ENCODE data around the gene CDHR2.

The CDHR2 gene

DNA sequence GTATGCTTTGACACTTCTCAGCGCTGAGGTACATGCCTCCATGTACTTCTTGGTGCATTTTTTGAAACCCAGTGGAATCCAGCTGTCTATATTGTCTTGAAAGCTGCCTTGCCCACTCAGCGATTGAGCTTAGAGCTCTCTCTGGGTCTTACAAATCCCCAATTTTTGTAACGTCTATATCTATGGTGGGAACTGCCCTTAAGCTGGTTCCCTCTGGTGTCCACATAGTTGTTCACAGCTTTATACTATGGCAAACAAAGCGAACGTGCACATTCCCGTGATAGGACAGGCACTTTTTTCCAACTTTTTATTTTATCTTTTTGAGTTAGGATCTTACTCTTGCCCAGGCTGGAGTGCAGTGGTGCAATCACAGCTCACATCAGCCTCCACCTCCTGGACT is 20.9 kb downstream of the CDHR2 start (continued):
- TF ChIP-seq, protein P1, sequence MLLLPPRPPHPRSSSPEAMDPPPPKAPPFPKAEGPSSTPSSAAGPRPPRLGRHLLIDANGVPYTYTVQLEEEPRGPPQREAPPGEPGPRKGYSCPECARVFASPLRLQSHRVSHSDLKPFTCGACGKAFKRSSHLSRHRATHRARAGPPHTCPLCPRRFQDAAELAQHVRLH (tag by site-specific recombination; IDR thresholded peaks at IDR 0.05): no peak
- TF ChIP-seq ZNF670 (tag by site-specific recombination; IDR thresholded peaks at IDR 0.05; ENCODE audit: low read depth) (no peak), ZFHX2 (tag by site-specific recombination; conservative IDR thresholded peaks at IDR 0.05) (no peak), ZNF350 (tag by site-specific recombination; IDR thresholded peaks at IDR 0.05) (no peak), ZFP37 (tag by site-specific recombination; IDR thresholded peaks at IDR 0.05) (no peak), ZBTB7A (tag by site-specific recombination; IDR thresholded peaks at IDR 0.05; ENCODE audit: low read depth) (no peak)

DNA sequence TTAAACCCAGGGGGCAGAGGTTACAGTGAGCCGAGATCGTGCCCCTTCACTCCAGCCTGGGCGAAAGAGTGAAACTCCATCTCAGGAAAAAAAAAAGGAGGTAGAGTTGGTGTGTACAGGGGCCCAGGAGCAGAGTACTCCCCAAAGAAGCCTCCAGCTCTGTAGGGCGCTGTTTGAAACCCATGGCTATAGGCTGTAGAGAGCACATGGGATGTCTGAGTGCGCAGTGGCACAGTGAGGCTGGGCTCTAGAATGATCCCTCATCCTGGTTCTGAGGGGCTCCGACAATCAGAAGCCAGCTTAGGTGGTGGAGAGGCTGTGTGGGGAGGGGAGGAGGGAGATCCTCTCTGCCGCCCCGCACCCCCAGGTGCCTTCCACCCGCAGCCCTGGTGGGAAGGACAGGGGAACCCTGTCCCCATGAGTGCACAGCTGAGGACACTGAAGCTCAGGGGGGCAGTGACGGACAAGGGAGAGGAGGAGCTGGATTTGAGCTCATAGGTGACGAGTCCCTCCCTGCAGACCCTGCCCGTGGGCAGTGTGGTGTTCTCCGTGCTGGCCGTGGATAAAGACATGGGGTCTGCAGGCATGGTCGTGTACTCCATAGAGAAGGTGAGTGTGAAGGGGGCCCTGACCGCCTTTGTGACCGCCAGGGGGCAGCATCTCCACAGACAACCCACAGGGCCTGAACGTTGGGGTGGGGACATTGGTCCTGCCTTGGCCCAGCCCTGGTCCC is 24.6 kb downstream of the CDHR2 start:
- H3K4me1 ChIP-seq (ENCODE audit: control insufficient read depth, insufficient read depth, low read length): no peaks in the 10 kb centered on the region
- no peak overlapping the region for H3K4me3 ChIP-seq (ENCODE audit: low read depth, low read length)
- no peaks in the 10 kb centered on the region for H3K36me3 ChIP-seq (ENCODE audit: control insufficient read depth in 2 of 2, insufficient read depth in 1 of 2, low read length in 2 of 2)
- H3K9me3 ChIP-seq (ENCODE audit: control insufficient read depth, insufficient read depth, low read depth, low read length): no peaks in the 10 kb centered on the region
- no peak overlapping the region for H3K27ac ChIP-seq (ENCODE audit: extremely low read depth, low read depth, low read length)
- CTCF ChIA-PET: interaction anchor here (0.6 to 2.4 kb wide), 27 partner anchors 10 to 539 kb away, joined by 3 to 18 read pairs (median 4); partner anchors contain the start of genes EIF4E1B, SNCB and TSPAN17
- POLR2A ChIA-PET: interaction anchor here (1.6 kb wide), 1 partner anchor 36 kb away, joined by 6 read pairs; the partner anchor contains the start of gene RNF44
- TF ChIP-seq ZNF629 (tag by site-specific recombination; IDR thresholded peaks at IDR 0.05) (0 out of 2 replicates have a peak, but pooled peaks have one; percentile 11), ZBTB20 (tag by site-specific recombination; IDR thresholded peaks at IDR 0.05) (peak; percentile 27; the same call in 1 of the 2 replicates), ZNF132 (tag by site-specific recombination; IDR thresholded peaks at IDR 0.05; ENCODE audit: borderline replicate concordance) (no peak), ZNF175 (tag by site-specific recombination; IDR thresholded peaks at IDR 0.05) (no peak), ZBTB48 (tag by site-specific recombination; IDR thresholded peaks at IDR 0.05) (0 out of 2 replicates have a peak, but pooled peaks have one; percentile 37), ZNF658 (tag by site-specific recombination; IDR thresholded peaks at IDR 0.05) (no peak), ZEB2 (tag by site-specific recombination; IDR thresholded peaks at IDR 0.05) (0 out of 2 replicates have a peak, but pooled peaks have one; percentile 21), ZNF654 (tag by site-specific recombination; IDR thresholded peaks at IDR 0.05; ENCODE audit: low read depth) (peak; percentile 61), ZNF2 (tag by site-specific recombination; IDR thresholded peaks at IDR 0.05) (0 out of 2 replicates have a peak, but pooled peaks have one; percentile 41), GLI4 (tag by site-specific recombination; IDR thresholded peaks at IDR 0.05) (0 out of 2 replicates have a peak, but pooled peaks have one; percentile 15)
- TF ChIP-seq, protein P2, sequence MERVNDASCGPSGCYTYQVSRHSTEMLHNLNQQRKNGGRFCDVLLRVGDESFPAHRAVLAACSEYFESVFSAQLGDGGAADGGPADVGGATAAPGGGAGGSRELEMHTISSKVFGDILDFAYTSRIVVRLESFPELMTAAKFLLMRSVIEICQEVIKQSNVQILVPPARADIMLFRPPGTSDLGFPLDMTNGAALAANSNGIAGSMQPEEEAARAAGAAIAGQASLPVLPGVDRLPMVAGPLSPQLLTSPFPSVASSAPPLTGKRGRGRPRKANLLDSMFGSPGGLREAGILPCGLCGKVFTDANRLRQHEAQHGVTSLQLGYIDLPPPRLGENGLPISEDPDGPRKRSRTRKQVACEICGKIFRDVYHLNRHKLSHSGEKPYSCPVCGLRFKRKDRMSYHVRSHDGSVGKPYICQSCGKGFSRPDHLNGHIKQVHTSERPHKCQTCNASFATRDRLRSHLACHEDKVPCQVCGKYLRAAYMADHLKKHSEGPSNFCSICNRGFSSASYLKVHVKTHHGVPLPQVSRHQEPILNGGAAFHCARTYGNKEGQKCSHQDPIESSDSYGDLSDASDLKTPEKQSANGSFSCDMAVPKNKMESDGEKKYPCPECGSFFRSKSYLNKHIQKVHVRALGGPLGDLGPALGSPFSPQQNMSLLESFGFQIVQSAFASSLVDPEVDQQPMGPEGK (tag by site-specific recombination; IDR thresholded peaks at IDR 0.05): peak; percentile 39
- TF ChIP-seq, protein P3, sequence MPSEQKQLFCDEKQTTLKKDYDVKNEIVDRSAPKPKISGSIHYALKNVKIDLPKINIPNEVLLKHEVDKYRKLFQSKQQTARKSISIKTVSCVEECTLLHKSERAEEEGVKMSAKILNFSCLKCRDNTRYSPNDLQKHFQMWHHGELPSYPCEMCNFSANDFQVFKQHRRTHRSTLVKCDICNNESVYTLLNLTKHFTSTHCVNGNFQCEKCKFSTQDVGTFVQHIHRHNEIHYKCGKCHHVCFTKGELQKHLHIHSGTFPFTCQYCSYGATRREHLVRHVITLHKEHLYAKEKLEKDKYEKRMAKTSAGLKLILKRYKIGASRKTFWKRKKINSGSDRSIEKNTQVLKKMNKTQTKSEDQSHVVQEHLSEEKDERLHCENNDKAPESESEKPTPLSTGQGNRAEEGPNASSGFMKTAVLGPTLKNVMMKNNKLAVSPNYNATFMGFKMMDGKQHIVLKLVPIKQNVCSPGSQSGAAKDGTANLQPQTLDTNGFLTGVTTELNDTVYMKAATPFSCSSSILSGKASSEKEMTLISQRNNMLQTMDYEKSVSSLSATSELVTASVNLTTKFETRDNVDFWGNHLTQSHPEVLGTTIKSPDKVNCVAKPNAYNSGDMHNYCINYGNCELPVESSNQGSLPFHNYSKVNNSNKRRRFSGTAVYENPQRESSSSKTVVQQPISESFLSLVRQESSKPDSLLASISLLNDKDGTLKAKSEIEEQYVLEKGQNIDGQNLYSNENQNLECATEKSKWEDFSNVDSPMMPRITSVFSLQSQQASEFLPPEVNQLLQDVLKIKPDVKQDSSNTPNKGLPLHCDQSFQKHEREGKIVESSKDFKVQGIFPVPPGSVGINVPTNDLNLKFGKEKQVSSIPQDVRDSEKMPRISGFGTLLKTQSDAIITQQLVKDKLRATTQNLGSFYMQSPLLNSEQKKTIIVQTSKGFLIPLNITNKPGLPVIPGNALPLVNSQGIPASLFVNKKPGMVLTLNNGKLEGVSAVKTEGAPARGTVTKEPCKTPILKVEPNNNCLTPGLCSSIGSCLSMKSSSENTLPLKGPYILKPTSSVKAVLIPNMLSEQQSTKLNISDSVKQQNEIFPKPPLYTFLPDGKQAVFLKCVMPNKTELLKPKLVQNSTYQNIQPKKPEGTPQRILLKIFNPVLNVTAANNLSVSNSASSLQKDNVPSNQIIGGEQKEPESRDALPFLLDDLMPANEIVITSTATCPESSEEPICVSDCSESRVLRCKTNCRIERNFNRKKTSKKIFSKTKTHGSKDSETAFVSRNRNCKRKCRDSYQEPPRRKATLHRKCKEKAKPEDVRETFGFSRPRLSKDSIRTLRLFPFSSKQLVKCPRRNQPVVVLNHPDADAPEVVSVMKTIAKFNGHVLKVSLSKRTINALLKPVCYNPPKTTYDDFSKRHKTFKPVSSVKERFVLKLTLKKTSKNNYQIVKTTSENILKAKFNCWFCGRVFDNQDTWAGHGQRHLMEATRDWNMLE (tag by site-specific recombination; conservative IDR thresholded peaks at IDR 0.05; ENCODE audit: low read depth): no peak
- TF ChIP-seq, protein P4, sequence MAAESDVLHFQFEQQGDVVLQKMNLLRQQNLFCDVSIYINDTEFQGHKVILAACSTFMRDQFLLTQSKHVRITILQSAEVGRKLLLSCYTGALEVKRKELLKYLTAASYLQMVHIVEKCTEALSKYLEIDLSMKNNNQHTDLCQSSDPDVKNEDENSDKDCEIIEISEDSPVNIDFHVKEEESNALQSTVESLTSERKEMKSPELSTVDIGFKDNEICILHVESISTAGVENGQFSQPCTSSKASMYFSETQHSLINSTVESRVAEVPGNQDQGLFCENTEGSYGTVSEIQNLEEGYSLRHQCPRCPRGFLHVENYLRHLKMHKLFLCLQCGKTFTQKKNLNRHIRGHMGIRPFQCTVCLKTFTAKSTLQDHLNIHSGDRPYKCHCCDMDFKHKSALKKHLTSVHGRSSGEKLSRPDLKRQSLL (tag by site-specific recombination; IDR thresholded peaks at IDR 0.05): no peak
- TF ChIP-seq, protein P5, sequence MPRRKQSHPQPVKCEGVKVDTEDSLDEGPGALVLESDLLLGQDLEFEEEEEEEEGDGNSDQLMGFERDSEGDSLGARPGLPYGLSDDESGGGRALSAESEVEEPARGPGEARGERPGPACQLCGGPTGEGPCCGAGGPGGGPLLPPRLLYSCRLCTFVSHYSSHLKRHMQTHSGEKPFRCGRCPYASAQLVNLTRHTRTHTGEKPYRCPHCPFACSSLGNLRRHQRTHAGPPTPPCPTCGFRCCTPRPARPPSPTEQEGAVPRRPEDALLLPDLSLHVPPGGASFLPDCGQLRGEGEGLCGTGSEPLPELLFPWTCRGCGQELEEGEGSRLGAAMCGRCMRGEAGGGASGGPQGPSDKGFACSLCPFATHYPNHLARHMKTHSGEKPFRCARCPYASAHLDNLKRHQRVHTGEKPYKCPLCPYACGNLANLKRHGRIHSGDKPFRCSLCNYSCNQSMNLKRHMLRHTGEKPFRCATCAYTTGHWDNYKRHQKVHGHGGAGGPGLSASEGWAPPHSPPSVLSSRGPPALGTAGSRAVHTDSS (tag by site-specific recombination; IDR thresholded peaks at IDR 0.05): no peak
- TF ChIP-seq, protein P6, sequence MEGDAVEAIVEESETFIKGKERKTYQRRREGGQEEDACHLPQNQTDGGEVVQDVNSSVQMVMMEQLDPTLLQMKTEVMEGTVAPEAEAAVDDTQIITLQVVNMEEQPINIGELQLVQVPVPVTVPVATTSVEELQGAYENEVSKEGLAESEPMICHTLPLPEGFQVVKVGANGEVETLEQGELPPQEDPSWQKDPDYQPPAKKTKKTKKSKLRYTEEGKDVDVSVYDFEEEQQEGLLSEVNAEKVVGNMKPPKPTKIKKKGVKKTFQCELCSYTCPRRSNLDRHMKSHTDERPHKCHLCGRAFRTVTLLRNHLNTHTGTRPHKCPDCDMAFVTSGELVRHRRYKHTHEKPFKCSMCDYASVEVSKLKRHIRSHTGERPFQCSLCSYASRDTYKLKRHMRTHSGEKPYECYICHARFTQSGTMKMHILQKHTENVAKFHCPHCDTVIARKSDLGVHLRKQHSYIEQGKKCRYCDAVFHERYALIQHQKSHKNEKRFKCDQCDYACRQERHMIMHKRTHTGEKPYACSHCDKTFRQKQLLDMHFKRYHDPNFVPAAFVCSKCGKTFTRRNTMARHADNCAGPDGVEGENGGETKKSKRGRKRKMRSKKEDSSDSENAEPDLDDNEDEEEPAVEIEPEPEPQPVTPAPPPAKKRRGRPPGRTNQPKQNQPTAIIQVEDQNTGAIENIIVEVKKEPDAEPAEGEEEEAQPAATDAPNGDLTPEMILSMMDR (tag by site-specific recombination; IDR thresholded peaks at IDR 0.05): peak; percentile 82
- TF ChIP-seq, protein P7, sequence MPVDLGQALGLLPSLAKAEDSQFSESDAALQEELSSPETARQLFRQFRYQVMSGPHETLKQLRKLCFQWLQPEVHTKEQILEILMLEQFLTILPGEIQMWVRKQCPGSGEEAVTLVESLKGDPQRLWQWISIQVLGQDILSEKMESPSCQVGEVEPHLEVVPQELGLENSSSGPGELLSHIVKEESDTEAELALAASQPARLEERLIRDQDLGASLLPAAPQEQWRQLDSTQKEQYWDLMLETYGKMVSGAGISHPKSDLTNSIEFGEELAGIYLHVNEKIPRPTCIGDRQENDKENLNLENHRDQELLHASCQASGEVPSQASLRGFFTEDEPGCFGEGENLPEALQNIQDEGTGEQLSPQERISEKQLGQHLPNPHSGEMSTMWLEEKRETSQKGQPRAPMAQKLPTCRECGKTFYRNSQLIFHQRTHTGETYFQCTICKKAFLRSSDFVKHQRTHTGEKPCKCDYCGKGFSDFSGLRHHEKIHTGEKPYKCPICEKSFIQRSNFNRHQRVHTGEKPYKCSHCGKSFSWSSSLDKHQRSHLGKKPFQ (tag by site-specific recombination; IDR thresholded peaks at IDR 0.05): peak; percentile 46; the same call in 1 of the 2 replicates
